Stimulated activated CD8-positive, alpha-beta memory T cell treated with anti-CD3 and anti-CD28 coated beads, Interleukin-15, amount 100 ng/mL, for 4 hours (primary cell): Measurements from ENCODE around the gene ZFAND3.
"Not testable (repeated sequence)": the region's sequence is repeated elsewhere in the genome, so short reads cannot be mapped to it uniquely, and the experiment has no call there.

Experiments
- DNase-seq, 2 donors: peaks; one replicate each; pipeline ENCODE4 v3.0.0-alpha.2; 2020; ENCODE audit warnings: low read depth in 2 of 2

Gene ZFAND3

GRCh38 chr6:37936906-37937305 lies 117.4 kb downstream of the ZFAND3 start:
- no peak for DNase-seq

DNA sequence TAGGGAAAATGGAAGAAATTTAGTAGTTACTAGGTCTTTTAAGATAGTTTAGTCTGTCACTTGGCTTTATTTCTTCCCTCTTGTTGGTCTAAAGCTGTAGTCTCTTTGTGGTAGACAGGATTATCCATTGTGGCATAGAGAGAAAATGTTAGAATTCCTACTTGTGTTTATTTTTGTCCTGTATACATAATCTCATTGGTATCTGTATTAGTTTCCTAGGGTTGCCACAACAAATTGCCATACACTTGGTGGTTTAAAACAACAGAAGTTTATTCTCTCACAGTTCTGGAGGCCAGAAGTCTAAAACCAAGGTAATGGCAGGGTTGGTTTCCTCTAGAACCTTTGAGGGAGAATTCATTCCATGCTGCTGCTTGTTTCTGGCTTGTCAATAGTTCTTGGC lies 119.4 kb downstream of the ZFAND3 start:
- DNase-seq = no peak

GRCh38 chr6:37940074-37940847 lies 120.7 kb downstream of the ZFAND3 start:
- no peak for DNase-seq

DNA sequence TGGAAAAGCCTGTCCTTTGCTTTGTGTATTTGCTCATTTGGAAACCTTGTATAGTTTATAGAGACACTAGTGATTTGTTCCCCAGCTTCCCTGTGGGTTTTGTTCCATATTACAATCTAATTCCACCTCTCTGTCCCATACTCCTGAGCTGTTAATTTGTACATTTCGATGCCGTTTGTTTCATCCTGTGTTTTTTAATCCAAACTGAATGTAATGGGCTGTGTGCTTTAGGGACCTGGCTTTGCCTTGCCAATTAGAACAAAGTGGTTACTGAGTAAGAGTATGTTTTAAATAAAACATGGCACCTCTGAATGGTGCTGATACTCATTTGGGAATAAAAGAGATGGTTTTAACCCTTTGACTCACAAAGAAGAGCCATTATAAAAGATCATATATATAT lies 122.3 kb downstream of the ZFAND3 start:
- DNase-seq = no peak

- no peak for DNase-seq
Observed at GRCh38 chr6:37942606-37943376, 123.3 kb downstream of the ZFAND3 start.

GRCh38 chr6:37943436-37944058 lies 124.0 kb downstream of the ZFAND3 start:
- DNase-seq = no peak

GRCh38 chr6:37946057-37946456 lies 126.5 kb downstream of the ZFAND3 start:
- no peak for DNase-seq

DNA sequence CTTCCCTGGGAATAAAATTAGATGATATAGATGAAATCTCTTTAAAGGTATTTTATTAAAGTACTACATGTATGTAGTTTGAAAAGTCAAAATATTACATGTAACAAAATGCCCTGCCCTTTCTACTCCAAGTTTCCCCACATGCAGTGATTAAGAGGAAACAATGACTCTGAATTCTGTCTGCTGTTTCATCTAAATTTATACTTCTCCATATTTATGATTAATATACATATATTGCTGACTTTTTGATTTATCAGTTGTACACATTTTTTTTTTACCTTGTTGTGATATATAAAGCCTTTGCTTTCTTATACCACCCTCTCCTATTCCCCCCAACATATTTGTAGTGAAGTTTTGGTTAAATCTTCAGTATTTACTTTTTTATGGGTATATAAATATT lies 127.9 kb downstream of the ZFAND3 start:
- no peak for DNase-seq

DNA sequence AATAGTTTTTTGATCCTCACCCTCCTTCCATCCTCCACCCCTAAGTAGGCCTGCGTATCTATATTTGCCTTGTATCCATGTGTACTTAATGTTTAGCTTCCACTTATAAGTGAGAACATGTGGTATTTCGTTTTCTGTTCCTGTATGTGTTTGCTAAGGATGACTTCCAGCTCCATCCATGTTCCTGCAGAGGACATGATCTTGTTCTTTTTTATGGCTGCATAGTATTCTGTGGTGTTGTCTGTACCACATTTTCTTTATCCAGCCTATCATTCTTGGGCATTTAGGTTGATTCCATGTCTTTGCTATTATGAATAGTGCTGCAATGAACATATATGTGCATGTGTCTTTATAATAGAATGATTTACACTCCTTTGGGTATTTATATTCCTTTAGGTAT lies 129.1 kb downstream of the ZFAND3 start:
- DNase-seq = not testable (repeated sequence)

GRCh38 chr6:37952027-37952426 lies 132.5 kb downstream of the ZFAND3 start:
- no peak for DNase-seq

DNA sequence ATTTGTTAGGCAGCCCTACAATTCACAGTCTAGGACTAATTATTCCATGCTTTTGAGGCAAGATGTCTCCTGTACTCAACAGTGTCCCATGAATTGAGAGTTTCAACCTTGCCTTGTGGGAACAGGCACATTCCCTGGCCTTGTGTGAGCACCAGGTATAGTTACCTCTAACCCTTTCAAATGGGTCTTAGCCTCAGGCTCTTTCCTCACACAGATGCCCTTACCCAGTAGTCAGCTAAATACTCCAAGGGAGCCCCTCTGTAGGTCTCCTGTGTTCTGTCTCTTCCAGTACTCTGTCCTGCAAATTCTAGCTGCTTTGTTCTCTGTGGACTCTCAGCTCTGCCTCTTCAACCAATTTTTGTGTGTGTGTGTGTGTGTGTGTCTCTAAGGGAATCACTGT lies 135.3 kb downstream of the ZFAND3 start:
- DNase-seq = no peak

DNA sequence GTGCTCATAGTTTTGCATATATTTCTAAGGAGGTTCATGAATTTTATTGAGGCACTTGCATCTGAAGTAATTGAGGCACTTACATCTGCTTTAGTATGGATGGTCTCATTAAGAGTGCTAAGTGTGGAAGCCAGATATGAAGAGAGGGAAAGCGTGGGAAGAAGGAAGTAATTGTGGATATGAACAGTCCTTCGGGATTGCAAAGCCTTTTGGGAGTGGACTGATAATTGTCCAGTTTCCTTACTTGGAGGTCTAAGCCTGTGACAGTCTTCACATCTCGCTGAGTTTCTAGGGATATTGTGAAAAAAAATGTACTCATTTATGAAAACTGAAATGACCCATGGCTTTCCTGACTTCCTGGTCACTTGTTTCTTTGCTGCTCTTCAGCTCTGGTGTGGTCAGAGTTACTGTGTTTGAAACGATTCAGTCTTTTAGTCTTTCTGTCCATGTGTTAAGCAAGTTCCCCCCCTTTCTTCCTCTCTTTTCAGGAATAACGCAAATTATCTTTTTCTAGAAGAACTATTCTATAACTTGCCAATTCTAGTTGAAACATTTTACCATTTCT lies 137.3 kb downstream of the ZFAND3 start:
- no peak for DNase-seq

- DNase-seq = no peak
Observed at GRCh38 chr6:37959061-37959460, 139.5 kb downstream of the ZFAND3 start.

GRCh38 chr6:37960139-37960935 lies 140.8 kb downstream of the ZFAND3 start:
- no peak for DNase-seq

GRCh38 chr6:37962481-37963080 lies 143.1 kb downstream of the ZFAND3 start:
- not testable (repeated sequence) for DNase-seq

GRCh38 chr6:37965964-37966676 lies 146.6 kb downstream of the ZFAND3 start:
- DNase-seq = no peak

DNA sequence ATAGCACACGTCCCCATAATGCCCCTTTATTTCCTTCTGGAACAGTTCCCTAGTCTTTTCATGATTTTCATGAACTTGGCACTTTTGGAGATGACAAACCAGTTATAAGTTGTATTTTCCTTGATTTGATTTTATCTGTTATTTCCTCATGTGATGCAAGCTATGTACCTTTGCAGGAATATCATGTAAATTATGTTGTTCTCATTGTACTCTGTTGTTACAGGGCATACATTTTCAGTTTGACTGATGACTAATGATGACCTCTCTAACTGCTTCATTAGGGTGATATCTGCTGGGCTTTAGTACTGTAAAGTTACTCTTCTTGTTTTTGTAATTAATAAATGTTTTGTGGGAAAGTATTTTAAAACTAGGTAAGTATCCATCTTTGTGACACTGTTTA lies 147.3 kb downstream of the ZFAND3 start:
- no peak for DNase-seq

GRCh38 chr6:37967651-37968050 lies 148.1 kb downstream of the ZFAND3 start:
- no peak for DNase-seq

GRCh38 chr6:37971266-37971665 lies 151.7 kb downstream of the ZFAND3 start:
- no peak for DNase-seq

DNA sequence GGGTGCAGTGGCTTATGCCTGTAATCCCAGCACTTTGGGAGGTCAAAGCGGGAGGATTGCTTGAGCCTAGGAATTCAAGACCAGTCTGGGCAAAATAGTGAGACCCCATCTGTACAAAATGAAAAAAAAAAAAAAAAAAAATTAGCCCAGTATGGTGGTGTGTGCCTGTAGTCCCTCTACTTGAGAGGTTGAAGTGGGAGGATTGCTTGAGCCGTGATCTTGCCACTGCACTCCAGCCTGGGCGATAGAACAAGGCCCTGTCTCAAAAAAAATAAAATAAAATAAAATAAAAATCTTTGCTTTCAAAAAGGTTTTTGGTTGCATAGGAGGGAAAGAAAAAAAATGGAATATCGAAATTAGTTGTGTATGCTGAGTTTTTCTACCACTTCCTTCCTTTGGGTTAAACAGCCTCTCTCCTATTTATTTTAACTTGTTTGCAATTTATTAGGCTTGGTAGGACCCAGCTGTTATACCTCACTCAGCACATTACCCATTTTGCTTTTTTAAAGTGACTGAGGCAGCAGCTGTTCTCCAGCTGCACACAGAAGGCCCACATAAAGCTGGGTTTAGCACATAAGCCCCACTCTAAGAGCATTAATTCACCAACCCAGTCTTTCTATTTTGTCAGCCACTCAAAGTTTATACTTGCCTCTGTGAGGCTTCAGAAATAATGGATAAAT lies 152.3 kb downstream of the ZFAND3 start:
- DNase-seq = no peak
